ENCODE data around the gene DERL2. TPM values are rescaled to one million over a fixed set of nuclear protein-coding genes. Genes with fewer than 3 reads are reported as not detected.
A peak's percentile ranks its signal among the peaks of the same experiment; 100 is the strongest.

DERL2 gene
- total RNA-seq: 10 to 100 TPM in 3 of 5 donors, 1 to 10 TPM in 2; 5.8 to 61.8 (median 43.9) TPM
- polyA plus RNA-seq: 10 to 100 TPM; 25.4 to 65.4 (median 43.5) TPM
- long read RNA-seq, donor 1, full-length matches to known transcripts: 14 of 14 reads
- long read RNA-seq, donor 1, partial matches to known transcripts: 0 of 14 reads
- long read RNA-seq, donor 1, other reads (novel, unspliced or antisense): 0 of 14 reads
- long read RNA-seq, donor 2, full-length matches to known transcripts: 20 of 20 reads
- long read RNA-seq, donor 2, partial matches to known transcripts: 0 of 20 reads
- long read RNA-seq, donor 2, other reads (novel, unspliced or antisense): 0 of 20 reads
- long read RNA-seq, donor 3, full-length matches to known transcripts: 6 of 6 reads
- long read RNA-seq, donor 3, partial matches to known transcripts: 0 of 6 reads
- long read RNA-seq, donor 3, other reads (novel, unspliced or antisense): 0 of 6 reads
- long read RNA-seq, donor 4, full-length matches to known transcripts: 3 of 3 reads
- long read RNA-seq, donor 4, partial matches to known transcripts: 0 of 3 reads
- long read RNA-seq, donor 4, other reads (novel, unspliced or antisense): 0 of 3 reads
- long read RNA-seq, donor 5, full-length matches to known transcripts: 16 of 16 reads
- long read RNA-seq, donor 5, partial matches to known transcripts: 0 of 16 reads
- long read RNA-seq, donor 5, other reads (novel, unspliced or antisense): 0 of 16 reads
- long read RNA-seq, donor 6, full-length matches to known transcripts: 34 of 34 reads
- long read RNA-seq, donor 6, partial matches to known transcripts: 0 of 34 reads
- long read RNA-seq, donor 6, other reads (novel, unspliced or antisense): 0 of 34 reads
- long read RNA-seq, donor 7, full-length matches to known transcripts: 15 of 15 reads
- long read RNA-seq, donor 7, partial matches to known transcripts: 0 of 15 reads
- long read RNA-seq, donor 7, other reads (novel, unspliced or antisense): 0 of 15 reads
- long read RNA-seq, donor 8, full-length matches to known transcripts: 29 of 29 reads
- long read RNA-seq, donor 8, partial matches to known transcripts: 0 of 29 reads
- long read RNA-seq, donor 8, other reads (novel, unspliced or antisense): 0 of 29 reads
- long read RNA-seq, donor 9, full-length matches to known transcripts: 23 of 23 reads
- long read RNA-seq, donor 9, partial matches to known transcripts: 0 of 23 reads
- long read RNA-seq, donor 9, other reads (novel, unspliced or antisense): 0 of 23 reads
- long read RNA-seq, donor 10, full-length matches to known transcripts: 9 of 9 reads
- long read RNA-seq, donor 10, partial matches to known transcripts: 0 of 9 reads
- long read RNA-seq, donor 10, other reads (novel, unspliced or antisense): 0 of 9 reads

- no peaks in the 10 kb centered on the region for H3K27me3 ChIP-seq
- TF ChIP-seq CTCF (IDR thresholded peaks at IDR 0.05) (no peak), POLR2AphosphoS5 (IDR thresholded peaks at IDR 0.05) (no peak), POLR2A (IDR thresholded peaks at IDR 0.05) (no peak), EP300 (IDR thresholded peaks at IDR 0.05) (no peak)
- peaks cover 21 to 63% (median 43%) of the 10 kb centered on the region in 4 donors for H3K4me1 ChIP-seq
- intact Hi-C loops (cut with DNase I; ENCODE audit: low total_unique reads): no loop called here
- H3K27ac ChIP-seq: peak within 1 kb of the TSS; percentile 95 to 100 (median 98)
- peak within 1 kb of the TSS; percentile 78 to 98 (median 92) for H3K4me3 ChIP-seq
- no peak for DNase-seq
- H3K9me3 ChIP-seq: no peaks in the 10 kb centered on the region
- WGBS, 5 donors: 4 to 8% (median 5%) methylated on average over 19 to 29 of the region's 29 CpGs
- peaks cover 26 to 70% (median 64%) of the 10 kb centered on the region in 4 donors for H3K36me3 ChIP-seq
These were observed at the start of gene DERL2 for GRCh38 chr17:5485270-5486205. TSS of gene DERL2 (minus strand) at chr17:5486178. CDS start at chr17:5486161, 17 bp downstream.

- TF ChIP-seq CTCF (IDR thresholded peaks at IDR 0.05) (no peak), POLR2AphosphoS5 (IDR thresholded peaks at IDR 0.05) (no peak), EP300 (IDR thresholded peaks at IDR 0.05) (no peak), POLR2A (IDR thresholded peaks at IDR 0.05) (no peak)
- Histone ChIP-seq H3K4me1 (no peaks in the 10 kb centered on the region), H3K36me3 (peaks cover 0 to 65% (median 45%) of the 10 kb centered on the region in 4 donors), H3K27me3 (no peaks in the 10 kb centered on the region), H3K27ac (no peak overlapping the region), H3K9me3 (no peaks in the 10 kb centered on the region), H3K4me3 (no peak overlapping the region)
- DNase-seq: no peak
- WGBS, 5 donors: 84 to 100% (median 90%) methylated on average over 2 of the region's 2 CpGs
- intact Hi-C loops (cut with DNase I; ENCODE audit: low total_unique reads): no loop called here
These were observed 49.5 kb upstream of the DERL2 start for GRCh38 chr17:5535436-5535835.

GRCh38 chr17:5533486-5534315 is 47.7 kb upstream of the DERL2 start:
- Histone ChIP-seq H3K4me3 (no peak overlapping the region), H3K36me3 (peaks cover 0 to 70% (median 46%) of the 10 kb centered on the region in 4 donors), H3K27me3 (no peaks in the 10 kb centered on the region), H3K27ac (no peak overlapping the region), H3K4me1 (no peaks in the 10 kb centered on the region), H3K9me3 (no peaks in the 10 kb centered on the region)
- 81 to 90% (median 85%) methylated on average over 16 to 18 of the region's 18 CpGs for WGBS, 5 donors
- no peak for TF ChIP-seq POLR2A (IDR thresholded peaks at IDR 0.05)
- no peak for TF ChIP-seq CTCF (IDR thresholded peaks at IDR 0.05)
- no peak for TF ChIP-seq POLR2AphosphoS5 (IDR thresholded peaks at IDR 0.05)
- TF ChIP-seq EP300 (IDR thresholded peaks at IDR 0.05): no peak
- intact Hi-C loops (cut with DNase I; ENCODE audit: low total_unique reads): no loop called here
- no peak for DNase-seq
